ENCODE results near the gene ZNF234. TPM values are rescaled to one million over a fixed set of nuclear protein-coding genes. Genes with fewer than 3 reads are reported as not detected.
A peak's percentile ranks its signal among the peaks of the same experiment; 100 is the strongest.

Gene ZNF234
- total RNA-seq, 2 experiments from 2014 or later = 7.2 to 7.4 TPM

DNA sequence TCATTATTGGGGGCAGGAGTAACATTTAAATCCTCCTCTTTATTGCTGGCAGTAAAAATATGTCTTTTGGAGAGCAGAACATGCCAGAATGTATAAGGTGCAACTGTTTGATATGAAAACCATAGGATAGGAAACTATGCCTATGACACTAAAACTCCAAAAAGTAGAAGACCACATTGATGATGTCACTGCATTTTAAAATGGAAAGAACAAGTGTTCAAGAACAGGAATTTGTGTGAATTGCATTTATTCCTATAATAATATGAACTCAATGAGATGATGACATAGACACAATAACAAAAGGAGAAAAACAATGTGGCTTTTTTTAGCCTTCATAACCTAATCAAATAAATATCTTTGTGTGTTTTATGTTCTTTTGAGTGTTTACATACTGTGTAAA is 31.9 kb upstream of the ZNF234 start:
- Mint-ChIP-seq H3K27ac (no peak overlapping the region), H3K36me3 (ENCODE audit: low read depth) (peaks cover 61% of the 10 kb centered on the region), H3K4me3 (no peak overlapping the region), H3K27me3 (no peaks in the 10 kb centered on the region), H3K9me3 (peaks cover 42% of the 10 kb centered on the region), H3K4me1 (ENCODE audit: low read depth) (peaks cover 10% of the 10 kb centered on the region)
- no peak for ATAC-seq
- intact Hi-C loops (cut with micrococcal nuclease) = no loop called here
- DNase-seq = no peak
- TF ChIP-seq, protein P1, sequence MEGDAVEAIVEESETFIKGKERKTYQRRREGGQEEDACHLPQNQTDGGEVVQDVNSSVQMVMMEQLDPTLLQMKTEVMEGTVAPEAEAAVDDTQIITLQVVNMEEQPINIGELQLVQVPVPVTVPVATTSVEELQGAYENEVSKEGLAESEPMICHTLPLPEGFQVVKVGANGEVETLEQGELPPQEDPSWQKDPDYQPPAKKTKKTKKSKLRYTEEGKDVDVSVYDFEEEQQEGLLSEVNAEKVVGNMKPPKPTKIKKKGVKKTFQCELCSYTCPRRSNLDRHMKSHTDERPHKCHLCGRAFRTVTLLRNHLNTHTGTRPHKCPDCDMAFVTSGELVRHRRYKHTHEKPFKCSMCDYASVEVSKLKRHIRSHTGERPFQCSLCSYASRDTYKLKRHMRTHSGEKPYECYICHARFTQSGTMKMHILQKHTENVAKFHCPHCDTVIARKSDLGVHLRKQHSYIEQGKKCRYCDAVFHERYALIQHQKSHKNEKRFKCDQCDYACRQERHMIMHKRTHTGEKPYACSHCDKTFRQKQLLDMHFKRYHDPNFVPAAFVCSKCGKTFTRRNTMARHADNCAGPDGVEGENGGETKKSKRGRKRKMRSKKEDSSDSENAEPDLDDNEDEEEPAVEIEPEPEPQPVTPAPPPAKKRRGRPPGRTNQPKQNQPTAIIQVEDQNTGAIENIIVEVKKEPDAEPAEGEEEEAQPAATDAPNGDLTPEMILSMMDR (IDR thresholded peaks at IDR 0.05) = no peak
- ChIA-PET CTCF (no interaction called here), POLR2A (interaction anchor here (0.6 kb wide), 1 partner anchor 195 kb away, joined by 3 read pairs; no protein-coding TSS in a partner anchor)

DNA sequence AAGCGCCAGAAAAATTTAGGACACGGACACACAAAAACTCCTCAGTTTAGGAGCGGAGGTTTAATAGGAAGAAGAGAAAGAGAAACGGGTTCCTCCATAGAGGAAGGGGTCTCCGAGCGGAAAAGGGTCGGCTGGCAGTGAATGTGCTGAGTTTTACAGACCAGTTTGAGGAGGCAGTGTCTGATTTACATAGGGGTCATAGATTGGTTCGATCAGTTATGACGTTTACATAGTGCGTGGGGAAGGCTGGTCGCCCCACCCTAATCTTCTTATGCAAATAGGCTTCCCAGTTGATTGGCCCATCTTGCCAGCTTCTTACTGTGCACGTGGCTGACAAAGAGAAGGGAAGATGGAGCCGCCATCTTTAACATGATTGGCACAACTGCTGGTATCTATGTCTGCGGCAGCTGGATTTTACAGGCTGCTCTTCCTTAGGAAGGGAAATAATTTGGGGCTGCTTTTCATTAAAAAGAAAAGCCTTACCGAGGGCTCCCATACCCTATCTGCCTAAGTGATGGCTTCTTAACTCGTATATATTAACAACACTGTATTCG is 29.4 kb upstream of the ZNF234 start:
- Mint-ChIP-seq H3K9me3 (peaks cover 29% of the 10 kb centered on the region), H3K4me1 (ENCODE audit: low read depth) (peaks cover 12% of the 10 kb centered on the region), H3K36me3 (ENCODE audit: low read depth) (peaks cover 49% of the 10 kb centered on the region), H3K4me3 (peak overlapping the region; percentile 100), H3K27me3 (no peaks in the 10 kb centered on the region), H3K27ac (no peak overlapping the region)
- no peak for ATAC-seq
- peak; percentile 41 for DNase-seq
- intact Hi-C loops (cut with micrococcal nuclease) = no loop called here
- TF ChIP-seq, protein P1 (IDR thresholded peaks at IDR 0.05) = no peak
- POLR2A ChIA-PET = interaction anchor here (0.6 to 1.0 kb wide), 2 partner anchors 17 to 105 kb away, joined by 3 read pairs; no protein-coding TSS in a partner anchor
- CTCF ChIA-PET = interaction anchor here (0.6 to 0.9 kb wide), 2 partner anchors 8 to 17 kb away, joined by 3 to 4 read pairs; no protein-coding TSS in a partner anchor

DNA sequence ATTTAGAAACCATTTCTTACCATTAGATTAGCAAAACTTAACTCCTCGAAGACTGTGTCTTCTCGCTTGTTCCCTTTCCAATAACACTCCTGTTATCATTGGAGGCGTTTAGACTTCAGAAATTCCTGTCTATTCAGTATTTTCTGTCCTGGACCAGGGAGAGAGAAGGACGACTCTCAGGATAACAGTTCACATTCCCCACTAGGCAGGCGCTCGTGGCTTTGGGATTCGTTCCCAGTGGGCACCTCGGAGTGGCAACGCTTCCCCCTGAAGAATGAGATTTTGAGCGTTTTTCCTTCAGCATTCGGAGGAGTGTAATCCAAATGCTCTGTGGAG is 28.6 kb upstream of the ZNF234 start:
- peaks cover 46% of the 10 kb centered on the region for H3K36me3 Mint-ChIP-seq (ENCODE audit: low read depth)
- TF ChIP-seq, protein P1 (IDR thresholded peaks at IDR 0.05) = no peak
- CTCF ChIA-PET = no interaction called here
- H3K27me3 Mint-ChIP-seq = no peaks in the 10 kb centered on the region
- peaks cover 21% of the 10 kb centered on the region for H3K9me3 Mint-ChIP-seq
- POLR2A ChIA-PET = interaction anchor here (1.0 to 1.3 kb wide), 2 partner anchors 18 to 363 kb away, joined by 3 read pairs; no protein-coding TSS in a partner anchor
- intact Hi-C loops (cut with micrococcal nuclease) = no loop called here
- peak overlapping the region; percentile 100 for H3K4me3 Mint-ChIP-seq
- H3K27ac Mint-ChIP-seq = peak overlapping the region; percentile 96
- DNase-seq = no peak
- peaks cover 12% of the 10 kb centered on the region for H3K4me1 Mint-ChIP-seq (ENCODE audit: low read depth)
- ATAC-seq = no peak

DNA sequence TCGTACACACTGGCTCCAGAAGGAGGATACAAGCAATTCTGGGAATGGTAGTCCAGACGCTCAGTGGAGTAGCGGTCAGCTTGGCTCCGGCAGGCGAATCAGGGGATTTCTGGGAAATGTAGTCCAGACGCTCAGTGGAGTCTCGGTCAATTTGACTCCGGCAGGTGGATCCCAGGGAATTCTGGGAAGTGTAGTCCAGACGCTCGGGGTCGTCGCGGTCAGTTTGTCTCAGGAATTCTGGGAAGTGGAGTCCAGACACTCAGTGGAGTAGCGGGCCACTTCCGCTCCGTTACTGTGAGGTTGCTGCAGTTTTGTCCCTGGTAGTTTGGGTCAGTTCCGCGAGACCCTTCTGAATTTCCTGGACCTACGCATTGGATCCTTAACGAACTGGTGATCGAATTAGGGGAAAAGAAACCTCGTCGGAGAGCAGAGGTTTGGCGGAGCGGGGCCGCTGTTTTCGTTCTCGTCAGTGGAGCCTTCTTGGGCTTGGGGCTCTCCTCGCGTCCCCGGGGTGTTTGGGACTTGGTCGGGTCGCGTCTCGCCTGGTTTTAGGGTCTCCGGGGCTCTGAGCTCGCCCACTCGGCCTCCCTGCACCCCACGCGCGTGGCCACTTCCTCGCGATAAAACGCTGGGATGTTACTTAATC is 28.1 kb upstream of the ZNF234 start, which contains the start of gene ZNF225:
TSS of gene ZNF225 (plus strand) at position 262 of the 646 bp plus-strand sequence. CDS start 2,429 bp downstream, outside the sequence.
- peak; percentile 94 for ATAC-seq
- H3K4me1 Mint-ChIP-seq (ENCODE audit: low read depth) = peaks cover 12% of the 10 kb centered on the region

More for the DNA sequence above, 28.1 kb upstream of the ZNF234 start, which contains the start of gene ZNF225:
- TF ChIP-seq, protein P1 (IDR thresholded peaks at IDR 0.05) = no peak
- intact Hi-C loops (cut with micrococcal nuclease) = no loop called here
- DNase-seq = peak; percentile 93
- Mint-ChIP-seq H3K4me3 (peak within 1 kb of the TSS; percentile 100), H3K9me3 (peaks cover 16% of the 10 kb centered on the region), H3K36me3 (ENCODE audit: low read depth) (peaks cover 45% of the 10 kb centered on the region), H3K27ac (peak within 1 kb of the TSS; percentile 96), H3K27me3 (no peaks in the 10 kb centered on the region)
- ChIA-PET CTCF (interaction anchor here (1.1 to 1.2 kb wide), 2 partner anchors 19 to 29 kb away, joined by 3 to 5 read pairs; partner anchors contain the start of genes ZNF224 and ZNF234), POLR2A (interaction anchor here (1.0 to 1.3 kb wide), 2 partner anchors 18 to 363 kb away, joined by 3 read pairs; no protein-coding TSS in a partner anchor)
